Progenitor cell of endocrine pancreas (in vitro differentiated cells): ENCODE data around the gene PTP4A1. TPM values are rescaled to one million over a fixed set of nuclear protein-coding genes. Genes with fewer than 3 reads are reported as not detected.

Experiments
- DNase-seq: peaks from one replicate; pipeline ENCODE4 v3.0.0; 2021; ENCODE audit warnings: low spot score; ENCODE audit not compliant: unreplicated experiment
- H3K27ac Mint-ChIP-seq: 2 replicates; pipeline ENCODE4 v1.8.0; 2021; ENCODE audit warnings: mild to moderate bottlenecking, moderate library complexity, mixed read lengths
- H3K27me3 Mint-ChIP-seq: 2 replicates; pipeline ENCODE4 v1.8.0; 2021; ENCODE audit warnings: mixed read lengths
- H3K36me3 Mint-ChIP-seq: 2 replicates; pipeline ENCODE4 v1.8.0; 2022; ENCODE audit warnings: mixed read lengths; ENCODE audit not compliant: insufficient read depth
- H3K4me1 Mint-ChIP-seq: 2 replicates; pipeline ENCODE4 v1.8.0; 2021; ENCODE audit warnings: low read depth, mixed read lengths
- H3K4me3 Mint-ChIP-seq: 2 replicates; pipeline ENCODE4 v1.8.0; 2021; ENCODE audit warnings: low read depth, mild to moderate bottlenecking, moderate library complexity, mixed read lengths
- H3K9me3 Mint-ChIP-seq: 2 replicates; pipeline ENCODE4 v1.8.0; 2021; ENCODE audit warnings: low read depth, mixed read lengths
- total RNA-seq: library from RNA; stranded (reverse); gene quantifications from 2 replicates; pipeline ENCODE4 v1.2.1, GENCODE V29; 2021
- TF ChIP-seq, protein P1 (sequence below): fragments of 200-600 bp; sonication (generic); IDR thresholded peaks from one replicate; pipeline ENCODE4 v1.5.0; 2021; ENCODE audit warnings: antibody characterized with exemption, mild to moderate bottlenecking; ENCODE audit not compliant: unreplicated experiment

Gene PTP4A1
- total RNA-seq, 1 donor from 2014 or later, result 95.3 TPM

DNA sequence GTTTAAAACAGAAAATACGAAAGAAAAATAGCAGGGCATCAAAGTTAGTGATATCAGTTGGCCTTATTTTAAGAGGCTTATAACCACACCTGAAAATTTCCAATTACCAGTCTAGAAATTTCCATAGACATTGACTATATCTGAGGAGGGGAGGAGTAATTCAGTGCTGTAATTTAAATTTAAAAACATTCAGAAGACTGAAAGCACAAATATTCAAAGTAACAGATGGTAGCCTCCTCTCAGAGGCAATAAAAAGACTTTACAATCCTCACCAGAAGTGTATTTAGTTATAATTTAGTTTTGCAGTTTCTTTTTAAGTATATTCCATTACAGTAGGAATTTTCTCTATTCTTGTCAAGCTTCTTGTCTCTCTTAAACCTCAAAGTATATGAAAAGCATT is 18.4 kb upstream of the PTP4A1 start:
- H3K4me1 Mint-ChIP-seq, result peaks cover 1% of the 10 kb centered on the region
- peaks cover 2% of the 10 kb centered on the region for H3K36me3 Mint-ChIP-seq
- H3K27me3 Mint-ChIP-seq, result no peaks in the 10 kb centered on the region
- no peak overlapping the region for H3K4me3 Mint-ChIP-seq
- no peak for DNase-seq
- H3K9me3 Mint-ChIP-seq, result no peaks in the 10 kb centered on the region
- no peak overlapping the region for H3K27ac Mint-ChIP-seq
- TF ChIP-seq, protein P1, sequence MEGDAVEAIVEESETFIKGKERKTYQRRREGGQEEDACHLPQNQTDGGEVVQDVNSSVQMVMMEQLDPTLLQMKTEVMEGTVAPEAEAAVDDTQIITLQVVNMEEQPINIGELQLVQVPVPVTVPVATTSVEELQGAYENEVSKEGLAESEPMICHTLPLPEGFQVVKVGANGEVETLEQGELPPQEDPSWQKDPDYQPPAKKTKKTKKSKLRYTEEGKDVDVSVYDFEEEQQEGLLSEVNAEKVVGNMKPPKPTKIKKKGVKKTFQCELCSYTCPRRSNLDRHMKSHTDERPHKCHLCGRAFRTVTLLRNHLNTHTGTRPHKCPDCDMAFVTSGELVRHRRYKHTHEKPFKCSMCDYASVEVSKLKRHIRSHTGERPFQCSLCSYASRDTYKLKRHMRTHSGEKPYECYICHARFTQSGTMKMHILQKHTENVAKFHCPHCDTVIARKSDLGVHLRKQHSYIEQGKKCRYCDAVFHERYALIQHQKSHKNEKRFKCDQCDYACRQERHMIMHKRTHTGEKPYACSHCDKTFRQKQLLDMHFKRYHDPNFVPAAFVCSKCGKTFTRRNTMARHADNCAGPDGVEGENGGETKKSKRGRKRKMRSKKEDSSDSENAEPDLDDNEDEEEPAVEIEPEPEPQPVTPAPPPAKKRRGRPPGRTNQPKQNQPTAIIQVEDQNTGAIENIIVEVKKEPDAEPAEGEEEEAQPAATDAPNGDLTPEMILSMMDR, result no peak

DNA sequence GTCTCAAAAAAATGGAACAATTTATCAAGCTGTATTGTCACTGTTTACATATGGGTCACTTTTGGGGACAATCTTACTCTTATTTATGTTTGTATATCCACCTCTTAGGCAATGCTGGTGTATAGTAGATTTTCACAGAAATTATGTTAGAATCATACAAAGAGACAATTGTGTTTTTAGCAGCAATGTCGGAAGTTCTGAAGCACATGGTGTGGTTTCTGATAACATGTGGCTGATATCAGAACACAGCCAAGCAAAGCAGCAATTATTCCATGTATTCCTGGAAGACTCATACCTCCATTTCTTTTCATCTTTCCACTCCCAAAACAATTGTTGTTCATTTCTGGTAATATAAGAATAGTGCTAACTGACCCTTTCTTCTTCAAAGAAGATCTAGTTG is 17.5 kb upstream of the PTP4A1 start:
- H3K4me1 Mint-ChIP-seq, result peaks cover 1% of the 10 kb centered on the region
- H3K36me3 Mint-ChIP-seq, result peaks cover 2% of the 10 kb centered on the region
- no peak overlapping the region for H3K4me3 Mint-ChIP-seq
- H3K27ac Mint-ChIP-seq, result no peak overlapping the region
- TF ChIP-seq, protein P1, result no peak
- H3K27me3 Mint-ChIP-seq, result no peaks in the 10 kb centered on the region
- no peak for DNase-seq
- no peaks in the 10 kb centered on the region for H3K9me3 Mint-ChIP-seq

- H3K27ac Mint-ChIP-seq, result no peak overlapping the region
- TF ChIP-seq, protein P1, result no peak
- no peak overlapping the region for H3K4me3 Mint-ChIP-seq
- no peak for DNase-seq
- peaks cover 6% of the 10 kb centered on the region for H3K4me1 Mint-ChIP-seq
- H3K27me3 Mint-ChIP-seq, result no peaks in the 10 kb centered on the region
- H3K36me3 Mint-ChIP-seq, result peaks cover 2% of the 10 kb centered on the region
- no peaks in the 10 kb centered on the region for H3K9me3 Mint-ChIP-seq
Measured at GRCh38 chr6:63556369-63556768, 15.9 kb upstream of the PTP4A1 start.

DNA sequence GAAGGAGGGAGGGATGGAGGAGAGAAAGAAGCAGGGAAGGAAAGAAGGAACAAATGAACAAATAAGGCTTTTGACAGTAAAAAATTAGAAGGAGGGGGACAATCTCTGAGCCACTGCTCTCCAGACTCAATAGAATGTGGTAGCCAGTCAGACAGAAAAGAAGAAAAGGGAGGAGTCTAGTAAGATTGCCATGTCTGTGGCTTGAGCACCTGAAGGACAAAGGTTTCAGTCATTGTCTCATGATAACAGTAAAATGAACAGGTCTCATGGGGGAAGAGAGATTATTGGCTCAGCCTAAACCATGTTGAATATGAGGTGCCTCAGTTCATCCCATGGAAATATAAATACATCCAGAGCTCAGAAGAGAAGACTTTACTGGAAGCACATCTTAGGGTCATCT is 14.0 kb upstream of the PTP4A1 start:
- H3K27me3 Mint-ChIP-seq, result no peaks in the 10 kb centered on the region
- DNase-seq, result no peak
- H3K4me3 Mint-ChIP-seq, result no peak overlapping the region
- no peaks in the 10 kb centered on the region for H3K36me3 Mint-ChIP-seq
- no peaks in the 10 kb centered on the region for H3K9me3 Mint-ChIP-seq
- no peak overlapping the region for H3K27ac Mint-ChIP-seq
- H3K4me1 Mint-ChIP-seq, result peaks cover 10% of the 10 kb centered on the region
- TF ChIP-seq, protein P1, result no peak

DNA sequence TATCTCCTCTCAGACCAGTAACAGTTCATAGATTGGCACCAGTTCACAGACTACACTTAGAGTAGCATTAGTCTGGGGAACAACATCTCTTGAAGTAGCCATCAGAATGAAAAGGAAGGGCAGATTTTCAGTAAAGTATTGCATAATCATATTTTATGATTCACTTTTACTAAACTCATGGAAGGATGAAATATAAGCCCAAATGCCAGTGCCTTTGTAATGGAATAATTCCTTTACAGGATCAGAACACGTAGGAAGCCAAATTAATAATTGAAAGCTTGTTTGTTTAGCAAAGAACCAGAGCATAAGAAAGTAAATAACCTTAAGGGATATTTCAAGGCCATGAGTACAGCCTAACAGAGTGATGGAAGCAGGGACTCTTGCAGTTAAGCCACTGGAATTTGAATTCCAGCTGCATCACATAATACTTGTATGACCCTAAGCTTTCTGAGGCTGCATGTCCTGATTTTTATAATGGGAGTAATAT is 11.4 kb upstream of the PTP4A1 start:
- peak overlapping the region; percentile 12 for H3K27ac Mint-ChIP-seq
- H3K27me3 Mint-ChIP-seq, result no peaks in the 10 kb centered on the region

More for the DNA sequence above, 11.4 kb upstream of the PTP4A1 start:
- H3K4me1 Mint-ChIP-seq, result peaks cover 22% of the 10 kb centered on the region
- TF ChIP-seq, protein P1, result no peak
- no peaks in the 10 kb centered on the region for H3K9me3 Mint-ChIP-seq
- no peak overlapping the region for H3K4me3 Mint-ChIP-seq
- DNase-seq, result no peak
- H3K36me3 Mint-ChIP-seq, result no peaks in the 10 kb centered on the region
